Gastrocnemius medialis (tissue), 4 donors: ENCODE measurements around the gene PDE1C.

Experiments used
- CTCF ChIP-seq, 5 experiments: fragments of 450-650 bp in 3 of 5; fragments of 200-600 bp in 2 of 5; sonication (generic) in 2 of 5; IDR thresholded peaks in 4 of 5; conservative IDR thresholded peaks in 1 of 5; 1 replicate in 4 of 5; 2 replicates in 1 of 5; pipeline ENCODE4 v1.5.1; 2016 to 2019; ENCODE audit warnings: antibody characterized with exemption in 5 of 5, mild to moderate bottlenecking in 3 of 5, moderate library complexity in 3 of 5
- POLR2A ChIP-seq, 2 donors: fragments of 450-650 bp; IDR thresholded peaks; one replicate each; pipeline ENCODE4 v1.6.1; 2017; ENCODE audit warnings: antibody characterized with exemption in 2 of 2, mild to moderate bottlenecking in 2 of 2, moderate library complexity in 2 of 2

- TF ChIP-seq CTCF (IDR thresholded peaks at IDR 0.05 in 4 of 5, conservative IDR thresholded peaks at IDR 0.05 in 1 of 5) (no peak), POLR2A (IDR thresholded peaks at IDR 0.05) (no peak)
Measured at GRCh38 chr7:31935124-31936054, 134.8 kb downstream of the PDE1C start.
